Non-pigmented ciliary epithelial cell (primary cell): ENCODE measurements around the gene SHC4.
A peak's percentile ranks its signal among the peaks of the same experiment; 100 is the strongest.
"Not testable (repeated sequence)": the region's sequence is repeated elsewhere in the genome, so short reads cannot be mapped to it uniquely, and the experiment has no call there.

Source experiments
- DNase-seq: peaks from one replicate; pipeline ENCODE4 v3.0.0-alpha.2; 2010; ENCODE audit warnings: low read depth

SHC4 gene

DNA sequence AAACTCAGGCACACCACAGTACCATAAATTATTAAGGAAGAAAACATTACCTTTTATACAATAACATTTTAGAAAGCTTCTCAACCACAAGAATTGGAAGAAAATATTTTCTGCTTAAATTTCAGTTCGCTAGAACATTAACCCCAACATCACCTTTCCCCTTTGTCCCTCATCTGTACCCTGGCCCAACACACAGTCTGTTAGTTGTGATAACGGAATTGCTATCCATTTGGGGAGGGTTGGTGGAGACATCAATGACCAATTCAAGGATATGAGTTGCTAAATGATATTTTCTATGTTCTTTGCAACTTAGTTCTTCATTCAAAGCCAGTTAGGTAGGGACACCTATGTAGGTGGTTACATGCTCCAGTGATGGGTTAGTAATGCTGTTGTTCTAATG, 80.0 kb downstream of the SHC4 start:
- no peak for DNase-seq

DNA sequence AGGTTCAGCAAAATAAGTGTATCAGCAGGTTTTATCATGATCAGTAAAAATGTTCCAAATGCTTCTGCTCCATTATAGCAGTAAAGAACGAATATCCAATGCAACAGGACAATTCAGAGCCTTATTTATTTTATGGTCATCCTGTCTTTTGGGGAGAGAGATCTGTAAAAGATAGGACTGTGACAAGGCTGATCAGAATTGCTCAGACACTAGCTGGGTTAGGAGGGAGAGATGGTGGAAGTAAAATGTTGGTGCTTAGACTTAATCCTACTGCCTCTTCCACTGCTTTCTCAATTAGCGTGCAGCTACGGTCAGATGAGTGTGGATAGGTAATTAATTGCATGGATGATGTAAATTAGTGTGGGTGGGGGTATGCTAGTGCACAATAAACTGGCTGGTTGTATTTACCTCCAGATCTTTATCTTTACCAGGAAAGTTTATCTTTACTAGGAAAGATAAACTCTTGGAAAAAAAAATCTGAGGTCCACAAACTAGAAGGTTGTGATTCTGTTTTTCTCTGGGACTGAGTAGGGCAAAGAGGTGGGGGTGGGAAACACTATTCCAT, 83.6 kb downstream of the SHC4 start:
- no peak for DNase-seq

DNA sequence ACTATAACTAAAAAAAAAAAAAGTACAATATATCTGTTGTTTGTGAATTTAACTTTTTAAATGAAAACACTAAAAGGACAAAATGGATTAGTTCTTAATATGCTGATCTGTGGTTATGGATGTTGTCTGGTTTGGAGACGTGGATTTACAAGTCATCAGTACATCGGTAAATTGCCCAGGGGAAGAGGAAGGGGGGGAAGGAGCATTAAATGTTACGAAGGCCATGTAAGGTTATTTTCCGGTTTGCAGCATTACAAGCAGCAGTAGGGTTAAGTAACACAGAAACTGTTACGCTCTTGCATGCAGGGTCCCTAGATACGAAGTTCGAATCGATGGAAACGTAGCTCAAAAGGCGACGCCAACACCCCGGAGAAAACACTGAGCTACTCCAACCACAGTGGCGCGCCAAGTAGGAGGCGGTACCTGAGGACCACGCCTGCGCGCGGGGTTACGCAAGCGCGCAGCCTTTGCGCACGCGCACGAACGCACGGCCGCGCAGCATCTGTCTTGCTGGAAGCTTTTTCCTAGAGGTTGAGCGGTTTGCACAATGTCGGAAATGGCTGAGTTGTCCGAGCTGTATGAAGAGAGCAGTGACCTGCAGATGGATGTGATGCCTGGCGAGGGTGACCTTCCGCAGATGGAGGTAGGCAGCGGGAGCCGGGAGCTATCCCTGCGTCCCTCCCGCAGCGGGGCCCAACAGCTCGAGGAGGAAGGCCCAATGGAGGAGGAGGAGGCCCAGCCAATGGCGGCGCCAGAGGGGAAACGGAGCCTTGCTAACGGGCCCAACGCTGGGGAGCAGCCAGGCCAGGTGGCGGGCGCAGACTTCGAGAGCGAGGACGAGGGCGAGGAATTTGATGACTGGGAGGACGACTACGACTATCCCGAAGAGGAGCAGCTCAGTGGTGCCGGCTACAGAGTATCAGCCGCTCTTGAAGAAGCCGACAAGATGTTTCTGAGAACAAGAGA, 85.8 kb downstream of the SHC4 start, which contains the start of gene EID1:
Gene EID1 (plus strand): TSS at position 505 of the 966 bp plus-strand sequence. CDS start 43 bp downstream, at position 548.
- no peak for DNase-seq

DNA sequence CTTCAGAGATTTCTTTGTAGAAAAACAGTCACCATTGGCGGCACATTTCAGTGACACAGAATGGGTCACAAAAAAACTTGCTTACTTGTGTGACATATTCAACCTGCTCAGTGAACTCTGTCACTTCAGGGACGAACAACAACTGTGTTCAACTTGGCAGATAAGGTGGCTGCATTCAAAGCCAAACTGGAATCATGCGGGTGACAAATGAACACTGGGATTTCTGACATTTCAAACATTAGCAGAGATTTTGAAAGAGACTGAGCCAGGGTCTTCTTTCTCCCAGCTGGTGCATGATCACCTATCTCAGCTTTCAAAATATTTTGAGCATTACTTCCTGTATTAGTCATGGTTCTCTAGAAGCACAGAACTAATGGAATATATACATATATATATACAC, 87.7 kb downstream of the SHC4 start:
- no peak for DNase-seq

DNA sequence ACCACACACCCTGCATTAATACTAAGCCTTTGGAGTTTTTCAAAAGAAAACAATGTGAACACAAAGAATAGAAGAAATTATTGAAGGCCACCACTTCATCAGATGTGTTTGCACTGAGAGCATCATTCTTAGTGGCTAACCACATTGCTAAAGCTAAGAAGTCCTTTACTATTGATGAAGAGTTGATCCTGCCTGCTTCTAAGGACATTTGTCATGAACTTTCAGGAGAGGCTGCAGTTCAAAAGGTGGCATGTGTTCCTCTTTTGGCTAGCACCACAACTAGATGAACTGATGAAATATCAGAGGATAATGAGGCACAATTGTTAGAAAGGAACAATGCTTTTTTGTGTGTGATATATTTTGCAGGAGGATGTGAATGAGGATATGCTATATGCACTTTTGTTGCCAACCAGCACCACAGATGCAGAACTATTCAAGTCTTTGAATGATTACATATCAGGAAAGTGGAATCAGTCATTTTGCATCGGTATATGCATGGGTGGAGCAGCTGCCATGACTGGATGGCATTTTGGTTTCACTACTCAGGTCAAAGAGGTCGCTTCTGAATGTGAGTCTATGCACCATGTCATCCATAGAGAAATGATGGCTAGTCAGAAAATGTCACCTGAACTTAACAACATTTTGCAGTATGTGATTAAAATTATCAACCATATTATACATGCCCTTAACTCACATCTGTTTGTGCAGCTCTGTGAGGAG, 88.3 kb downstream of the SHC4 start:
- DNase-seq = no peak

DNA sequence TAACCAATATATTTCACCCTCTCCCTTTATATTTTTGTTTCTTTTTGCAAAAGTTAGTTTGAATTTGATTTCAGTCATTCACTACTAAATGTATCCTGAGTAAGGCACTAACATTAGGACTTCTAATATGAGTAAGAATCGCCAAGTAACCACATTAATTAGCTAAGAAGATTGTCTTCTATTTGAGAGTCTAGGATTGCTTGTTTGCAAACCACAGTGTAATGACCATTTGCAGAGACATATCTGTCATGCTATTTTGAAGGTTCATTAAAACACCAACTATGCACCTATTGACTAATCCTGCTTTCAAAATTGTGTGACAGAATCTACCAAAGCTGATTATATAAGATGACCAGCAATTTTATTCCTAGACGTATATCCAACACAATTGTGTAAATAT, 91.1 kb downstream of the SHC4 start:
- no peak for DNase-seq

DNA sequence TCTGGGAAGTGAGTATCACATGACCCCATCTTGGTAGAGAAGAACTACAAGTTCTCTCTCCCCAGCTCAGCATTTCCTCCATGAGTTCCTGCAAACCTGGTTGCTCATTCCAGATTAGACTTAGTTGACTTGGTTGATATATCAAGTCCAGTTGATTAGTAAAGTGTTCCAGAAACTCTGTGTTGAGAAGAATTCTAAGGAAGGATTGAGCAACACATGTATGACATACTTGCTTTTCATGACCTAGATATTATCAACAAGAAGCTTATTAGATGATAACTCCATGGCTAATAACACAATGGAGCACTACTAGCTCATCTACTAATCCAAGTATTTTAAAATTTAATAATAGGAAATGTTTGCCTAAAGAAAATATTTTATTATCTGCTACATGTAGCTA, 92.2 kb downstream of the SHC4 start:
- DNase-seq = no peak

DNA sequence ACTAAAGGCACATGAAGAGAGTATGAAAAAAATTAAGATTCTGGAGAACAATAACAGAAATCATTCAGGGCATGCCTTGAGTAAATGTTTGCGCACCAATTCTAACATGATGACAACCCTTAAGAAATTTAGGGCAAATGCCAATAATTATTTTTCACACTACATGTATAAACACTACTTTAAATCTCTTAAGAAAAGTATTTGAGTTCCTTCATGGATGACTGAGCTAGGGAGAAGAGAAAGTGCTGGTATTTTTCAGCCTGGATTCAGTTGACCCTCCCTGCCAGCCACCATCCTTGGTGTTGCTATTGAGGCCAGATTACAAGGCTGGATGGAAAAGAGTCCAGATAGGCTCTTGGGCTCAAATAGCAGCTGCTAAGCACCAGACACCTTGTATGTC, 93.8 kb downstream of the SHC4 start:
- DNase-seq = no peak

DNA sequence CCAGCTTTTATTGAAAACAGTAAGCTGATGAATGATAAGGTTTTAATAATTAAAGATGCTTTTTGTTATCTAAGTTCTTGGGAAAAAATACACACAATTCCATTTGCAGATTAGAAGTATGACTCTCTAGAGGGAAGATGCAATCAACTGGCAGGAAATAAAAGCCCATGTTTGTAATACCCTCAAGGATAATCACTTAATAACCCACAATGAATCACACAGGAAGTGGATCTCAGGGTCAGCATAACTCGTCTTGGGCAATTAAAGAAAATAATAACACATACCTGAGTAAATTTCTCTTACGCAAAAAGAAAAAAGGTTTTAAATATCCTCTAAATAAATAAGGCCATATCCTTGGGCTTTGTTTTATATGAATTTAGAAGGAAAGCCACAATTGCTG, 95.2 kb downstream of the SHC4 start:
- peak; percentile 80 for DNase-seq

DNA sequence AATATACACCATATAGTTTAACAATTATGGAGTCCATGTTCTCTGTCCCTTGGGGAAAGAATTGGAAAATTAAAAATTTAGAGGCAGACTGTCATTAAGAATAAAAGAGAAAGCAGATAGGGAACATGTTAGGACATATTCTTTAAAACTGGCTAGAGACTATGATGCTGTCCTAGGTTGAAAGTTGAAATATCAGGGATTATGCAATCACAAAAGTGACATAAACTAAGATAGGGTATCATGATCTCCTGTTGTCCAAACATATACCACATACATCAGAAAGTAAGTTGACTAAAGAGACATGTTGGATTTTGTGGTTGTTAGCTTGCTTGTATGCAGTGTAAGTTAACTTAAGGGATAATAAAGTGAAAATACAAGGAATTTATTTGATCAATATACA, 95.7 kb downstream of the SHC4 start:
- no peak for DNase-seq

DNA sequence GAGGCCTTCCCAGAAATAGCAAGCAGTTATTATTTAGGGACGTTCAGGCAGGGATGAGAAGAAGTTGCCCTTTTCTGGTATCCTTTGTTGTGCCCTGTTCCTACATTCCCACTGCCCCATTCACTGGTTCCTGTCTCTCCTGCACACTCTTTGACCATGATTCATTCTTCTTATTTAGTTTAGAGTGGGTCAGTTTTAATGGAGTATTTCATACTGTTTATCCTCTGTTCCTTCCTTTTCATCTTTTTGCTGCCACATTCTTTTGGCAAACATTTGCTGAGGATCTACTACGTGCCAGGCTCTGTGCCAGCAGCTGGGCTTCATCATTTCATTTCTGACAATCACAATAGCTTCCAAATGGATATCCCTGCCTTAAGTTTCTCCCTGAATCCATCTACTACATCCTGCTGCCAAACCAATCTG, 97.6 kb downstream of the SHC4 start:
- DNase-seq = no peak

DNA sequence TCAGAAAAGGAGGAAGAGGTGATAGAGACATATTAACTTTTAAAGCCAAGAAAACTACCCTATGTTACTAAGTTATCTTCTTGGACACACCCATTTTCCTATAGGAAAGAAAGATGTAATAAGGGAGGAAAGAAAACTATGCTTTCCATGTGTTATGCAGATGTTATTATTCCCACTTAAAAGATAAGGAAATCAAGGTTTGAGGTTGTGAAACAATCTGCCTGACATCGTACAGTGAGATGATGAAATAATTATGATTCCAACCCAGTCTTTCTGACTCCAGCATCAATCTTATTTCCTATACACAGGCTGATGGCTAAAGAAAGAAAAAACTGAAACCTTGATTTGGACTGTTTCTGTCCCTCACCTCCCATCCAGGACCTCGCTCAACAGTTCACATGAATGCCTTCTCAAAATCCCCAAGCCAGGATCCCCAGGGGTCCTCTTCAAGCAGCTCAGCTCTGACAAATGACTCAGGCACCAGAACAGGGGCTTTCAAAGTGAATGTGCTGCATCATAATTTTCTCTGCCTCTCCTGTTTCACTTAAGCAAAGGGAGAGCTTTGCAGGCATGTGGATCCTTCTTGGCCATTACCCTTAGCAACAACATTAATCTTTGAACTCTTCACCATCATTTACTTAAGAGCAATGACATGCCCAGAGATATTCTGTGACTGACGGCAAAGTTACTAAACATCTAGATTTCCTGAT, 98.2 kb downstream of the SHC4 start:
- no peak for DNase-seq

DNA sequence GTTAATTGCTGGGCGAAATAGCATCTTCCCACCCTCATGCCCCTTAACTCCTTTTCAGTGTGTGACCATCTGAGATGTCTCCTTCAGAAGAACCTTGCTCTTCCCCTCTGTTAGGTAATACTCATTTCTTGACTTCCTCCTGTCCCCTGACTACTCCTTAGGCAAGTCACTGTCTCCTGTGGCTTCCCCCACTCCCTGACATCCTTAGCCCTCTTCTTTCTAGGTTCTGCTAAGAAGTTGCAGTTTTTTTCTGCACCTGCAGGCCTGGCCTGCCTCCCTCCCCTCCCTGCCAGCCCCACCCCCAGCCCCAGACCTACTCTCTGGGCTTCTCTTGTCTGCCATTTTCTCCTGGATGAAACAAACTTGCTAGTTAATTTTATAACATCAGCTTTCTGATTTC, 101.0 kb downstream of the SHC4 start:
- DNase-seq = no peak

DNA sequence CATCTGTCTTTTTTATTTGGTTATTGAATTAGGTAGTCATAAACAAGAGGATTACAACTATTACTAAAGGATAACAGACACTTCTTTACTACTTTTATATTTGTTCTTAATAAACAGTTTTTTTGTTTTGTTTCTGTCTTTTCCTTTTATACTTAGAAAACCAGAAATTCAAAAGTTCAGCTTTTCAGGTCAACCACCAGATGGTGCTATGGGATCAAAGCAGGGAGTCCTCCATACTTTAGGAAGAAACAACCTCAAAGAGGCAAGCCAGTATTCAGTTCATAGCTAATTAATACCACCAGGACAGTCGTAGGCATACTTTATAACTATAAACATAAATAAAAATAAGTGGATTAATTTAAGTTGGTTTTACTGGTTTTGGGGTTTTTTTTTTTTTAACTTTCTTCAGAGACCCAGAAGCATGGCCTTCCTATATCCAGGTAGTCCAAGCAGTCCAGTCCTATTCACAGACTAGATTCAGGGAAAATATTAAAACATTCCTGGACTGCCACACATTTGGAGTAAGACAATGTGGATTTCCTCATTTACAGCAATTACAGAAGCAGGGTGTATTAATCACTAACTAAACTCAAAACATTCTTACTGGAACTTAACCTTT, 101.8 kb downstream of the SHC4 start:
- no peak for DNase-seq

DNA sequence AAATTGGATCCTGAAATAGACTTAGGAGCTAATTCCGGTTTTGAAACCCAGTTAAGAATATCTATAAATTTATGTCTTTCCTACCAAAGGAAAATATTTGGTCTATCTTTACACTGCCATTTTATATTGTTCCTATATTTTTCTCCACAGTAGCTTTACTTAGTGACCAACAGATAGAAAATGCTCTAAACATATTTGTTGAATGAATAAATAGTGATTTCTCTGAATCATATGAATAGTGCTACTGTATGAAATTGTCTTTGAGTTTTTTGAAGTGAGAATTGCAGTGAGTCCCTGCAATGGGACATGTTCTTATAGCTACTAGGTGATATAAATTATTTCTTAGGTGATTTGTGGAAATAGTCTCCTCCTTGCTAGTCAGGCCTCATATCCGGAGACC, 104.3 kb downstream of the SHC4 start:
- no peak for DNase-seq

DNA sequence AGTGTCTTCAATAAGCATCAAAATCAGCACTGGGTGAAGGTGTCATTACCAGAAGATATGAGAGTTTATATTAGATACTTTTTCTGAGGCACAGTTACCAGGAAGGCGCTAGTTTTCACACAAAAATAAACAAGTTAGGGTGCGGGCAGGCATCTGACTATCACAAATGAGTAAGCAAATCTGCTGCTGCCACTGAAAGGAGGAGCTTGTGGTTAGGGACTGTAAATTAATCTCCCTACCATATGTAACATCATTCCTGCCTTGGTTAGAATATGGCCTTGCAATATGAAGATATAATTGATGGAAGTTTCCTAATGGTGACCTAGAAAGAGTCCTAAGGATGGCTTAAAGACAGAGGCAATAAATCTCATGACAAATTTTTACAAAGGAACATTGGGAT, 105.3 kb downstream of the SHC4 start:
- no peak for DNase-seq

DNA sequence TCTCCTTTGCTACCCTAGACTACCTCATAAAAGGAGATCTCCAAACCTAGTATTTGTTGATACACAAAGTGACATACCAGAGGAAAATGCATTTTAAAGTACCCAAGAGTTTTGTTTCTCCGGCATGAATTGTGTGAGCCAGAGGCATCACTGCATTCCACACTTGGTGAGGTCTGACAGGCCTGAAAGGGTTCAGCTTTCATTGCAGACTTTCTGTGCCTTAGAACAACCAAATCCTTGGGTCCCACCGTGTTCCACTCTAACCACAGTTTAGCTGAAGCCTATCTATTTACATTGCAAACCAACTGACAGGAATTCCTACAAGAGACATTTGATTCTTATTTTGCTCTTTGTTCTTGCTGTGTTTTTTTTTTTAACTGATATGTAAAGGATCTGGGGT, 106.8 kb downstream of the SHC4 start:
- no peak for DNase-seq

DNA sequence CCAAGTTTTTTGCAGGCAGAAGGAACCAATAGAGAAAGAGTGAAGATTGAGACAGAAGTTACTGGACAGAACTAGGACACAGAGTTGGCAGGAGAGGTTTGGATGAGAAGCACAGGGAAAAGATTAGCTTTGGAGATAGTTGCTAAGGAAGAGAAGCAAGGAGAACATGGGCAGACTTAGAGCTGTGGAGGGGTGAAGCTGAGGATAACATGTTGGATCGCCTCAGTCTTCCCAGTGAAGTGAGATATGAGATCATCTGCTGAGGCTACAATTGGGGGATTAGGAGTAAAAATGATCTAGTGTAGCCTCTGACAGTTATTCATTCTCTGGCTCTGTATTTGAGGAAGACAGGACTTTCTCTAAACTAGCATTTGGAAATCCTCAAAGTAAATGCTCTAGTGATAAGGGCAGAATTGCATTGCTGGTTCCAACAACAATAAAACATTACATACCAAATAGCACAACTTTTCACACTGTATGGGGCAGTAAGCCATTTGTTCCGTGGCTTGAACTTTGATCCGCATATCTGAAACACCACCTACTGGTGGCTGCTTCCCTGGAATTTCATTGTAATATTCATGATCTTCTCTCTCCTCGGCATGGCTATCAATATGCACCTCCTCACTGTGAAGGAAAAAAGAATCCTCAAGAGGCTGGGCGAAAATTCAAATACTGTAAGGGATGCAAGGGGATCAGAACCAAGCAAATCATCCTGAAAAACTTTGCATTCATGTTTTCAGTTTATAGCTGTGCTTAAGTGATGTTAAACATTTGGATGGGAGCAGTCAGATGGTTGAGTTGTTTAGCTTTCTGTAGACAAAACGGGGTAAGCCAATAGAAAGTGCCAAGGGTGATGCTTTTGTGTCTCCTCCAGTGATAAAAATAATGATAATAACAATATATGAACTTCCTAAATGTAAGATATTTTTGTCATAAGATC, 107.9 kb downstream of the SHC4 start:
- DNase-seq = no peak

DNA sequence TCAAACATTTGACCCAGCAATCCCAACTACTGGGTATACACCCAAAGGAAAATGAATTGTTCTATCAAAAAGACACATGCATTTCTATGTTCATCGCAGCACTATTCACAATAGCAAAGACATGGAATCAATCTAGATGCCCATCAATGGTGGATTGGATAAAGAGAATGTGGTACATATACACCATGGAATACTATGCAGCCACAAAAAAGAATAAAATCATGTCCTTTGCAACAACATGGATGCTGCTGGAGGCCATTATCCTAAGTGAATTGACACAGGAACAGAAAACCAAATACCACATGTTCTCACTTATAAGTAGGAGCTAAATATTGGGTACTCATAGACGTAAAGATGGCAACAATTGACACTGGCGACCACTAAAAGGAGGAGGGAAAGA, 109.3 kb downstream of the SHC4 start:
- DNase-seq = not testable (repeated sequence)

DNA sequence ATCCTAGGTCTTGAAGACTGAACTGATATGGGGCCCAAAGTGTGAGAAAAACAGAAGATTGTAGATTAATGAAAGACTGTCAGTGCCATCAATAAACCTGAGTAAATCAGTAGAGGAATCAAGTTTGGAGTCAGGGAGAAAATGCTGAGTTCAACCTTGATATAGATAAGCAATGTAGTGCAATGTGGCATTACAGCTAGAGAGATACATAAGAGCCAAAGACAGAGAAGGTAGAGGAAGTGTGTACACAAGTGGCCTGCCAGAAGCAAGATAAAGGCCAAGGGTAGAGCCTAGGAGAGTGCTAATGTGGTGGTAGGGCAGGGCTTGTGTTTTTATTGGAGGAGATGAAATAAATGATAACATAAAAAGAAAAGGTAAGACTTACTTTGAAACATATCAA, 111.8 kb downstream of the SHC4 start:
- no peak for DNase-seq

DNA sequence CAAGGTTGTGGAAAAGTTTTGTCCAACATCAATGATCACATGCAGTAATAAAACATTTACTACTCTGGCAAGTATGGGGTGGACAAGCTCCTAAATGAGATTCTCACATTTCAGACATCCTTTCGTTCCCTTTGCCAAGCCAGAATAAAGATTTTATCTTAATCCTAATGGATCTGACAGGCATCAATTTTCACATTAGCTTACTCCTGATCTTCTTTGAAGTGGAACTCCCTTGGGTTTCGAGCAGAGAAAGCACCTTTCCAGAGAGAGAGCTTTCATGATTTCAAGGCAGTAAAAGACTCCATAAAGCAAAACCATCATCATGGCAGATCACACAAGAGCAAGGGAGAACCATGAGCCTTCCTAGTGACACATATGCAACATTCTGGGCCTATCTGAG, 113.1 kb downstream of the SHC4 start:
- no peak for DNase-seq
